NCI-H2196 treated with DMSO at 0.1 percent for 48 hours (cell line): ENCODE data around the gene UGDH.
"Not testable (repeated sequence)": the region's sequence is repeated elsewhere in the genome, so short reads cannot be mapped to it uniquely, and the experiment has no call there.

ENCODE experiments used
- DNase-seq: peaks from one replicate; lab custom pipeline; 2025; ENCODE audit not compliant: unreplicated experiment; lab: John Stamatoyannopoulos, UW

UGDH gene

GRCh38 chr4:39530682-39531081, 3.4 kb upstream of the UGDH start:
- no peak for DNase-seq

- no peak for DNase-seq
Observed at GRCh38 chr4:39529534-39529933, 2.3 kb upstream of the UGDH start.

- DNase-seq, result no peak
Observed at GRCh38 chr4:39528061-39528465, 824 bp upstream of the UGDH start.

GRCh38 chr4:39526765-39527295, 409 bp downstream of the UGDH start:
- no peak for DNase-seq

GRCh38 chr4:39525822-39526690, 1.2 kb downstream of the UGDH start:
- DNase-seq, result no peak

- no peak for DNase-seq
Observed at GRCh38 chr4:39524161-39524957, 2.9 kb downstream of the UGDH start.

- DNase-seq, result no peak
Observed at GRCh38 chr4:39522068-39522467, 5.2 kb downstream of the UGDH start.

- no peak for DNase-seq
Observed at GRCh38 chr4:39521253-39521919, 5.9 kb downstream of the UGDH start.

GRCh38 chr4:39518484-39518883, 8.8 kb downstream of the UGDH start:
- DNase-seq, result no peak

- DNase-seq, result no peak
Observed at GRCh38 chr4:39516407-39516966, 10.8 kb downstream of the UGDH start.

- not testable (repeated sequence) for DNase-seq
Observed at GRCh38 chr4:39515669-39516401, 11.4 kb downstream of the UGDH start.

- no peak for DNase-seq
Observed at GRCh38 chr4:39514888-39515401, 12.3 kb downstream of the UGDH start.

GRCh38 chr4:39514266-39514665, 13.0 kb downstream of the UGDH start:
- DNase-seq, result not testable (repeated sequence)

GRCh38 chr4:39510348-39510929, 16.8 kb downstream of the UGDH start:
- no peak for DNase-seq

GRCh38 chr4:39505581-39505980, 21.7 kb downstream of the UGDH start:
- no peak for DNase-seq

- no peak for DNase-seq
Observed at GRCh38 chr4:39504538-39504937, 22.7 kb downstream of the UGDH start.

GRCh38 chr4:39502664-39503035, 24.6 kb downstream of the UGDH start:
- not testable (repeated sequence) for DNase-seq

- no peak for DNase-seq
Observed at GRCh38 chr4:39502019-39502663, 25.1 kb downstream of the UGDH start.

- no peak for DNase-seq
Observed at GRCh38 chr4:39498727-39499020, 28.6 kb downstream of the UGDH start.
